HuH-7.5 (cell line): ENCODE measurements around the gene PIWIL4.
"Not testable (repeated sequence)": the region's sequence is repeated elsewhere in the genome, so short reads cannot be mapped to it uniquely, and the experiment has no call there.

Experiments
- DNase-seq: peaks from one replicate; pipeline ENCODE4 v3.0.0; 2011; ENCODE audit warnings: low spot score

Gene PIWIL4

GRCh38 chr11:94638902-94639373 lies 71.8 kb downstream of the PIWIL4 start:
- DNase-seq, result no peak

GRCh38 chr11:94639901-94640721 lies 72.9 kb downstream of the PIWIL4 start:
- no peak for DNase-seq

GRCh38 chr11:94641167-94641761 lies 74.1 kb downstream of the PIWIL4 start:
- DNase-seq, result no peak

- DNase-seq, result not testable (repeated sequence)
Measured at GRCh38 chr11:94643186-94643585, 76.0 kb downstream of the PIWIL4 start.

- no peak for DNase-seq
Measured at GRCh38 chr11:94647926-94648325, 80.8 kb downstream of the PIWIL4 start.

- DNase-seq, result no peak
Measured at GRCh38 chr11:94648789-94649188, 81.6 kb downstream of the PIWIL4 start.

DNA sequence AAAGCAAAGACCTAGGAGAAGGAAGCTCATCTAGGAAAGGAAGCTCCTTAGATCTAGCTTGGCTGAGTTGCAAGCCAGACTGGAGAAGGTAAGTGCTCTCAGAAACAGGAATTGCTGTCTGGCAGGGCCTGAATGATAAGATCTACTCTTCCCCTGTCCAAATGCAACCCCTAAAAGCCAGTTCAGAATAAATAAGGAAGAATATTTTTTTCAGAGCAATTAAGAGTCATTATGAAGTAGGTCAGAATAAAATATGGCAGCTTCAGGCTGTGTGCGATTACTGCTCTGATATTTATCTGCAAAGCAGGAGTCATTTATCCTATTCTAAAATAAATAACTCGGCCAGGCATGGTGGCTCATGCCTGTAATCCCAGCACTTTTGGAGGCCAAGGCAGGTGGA lies 82.1 kb downstream of the PIWIL4 start:
- DNase-seq, result no peak

DNA sequence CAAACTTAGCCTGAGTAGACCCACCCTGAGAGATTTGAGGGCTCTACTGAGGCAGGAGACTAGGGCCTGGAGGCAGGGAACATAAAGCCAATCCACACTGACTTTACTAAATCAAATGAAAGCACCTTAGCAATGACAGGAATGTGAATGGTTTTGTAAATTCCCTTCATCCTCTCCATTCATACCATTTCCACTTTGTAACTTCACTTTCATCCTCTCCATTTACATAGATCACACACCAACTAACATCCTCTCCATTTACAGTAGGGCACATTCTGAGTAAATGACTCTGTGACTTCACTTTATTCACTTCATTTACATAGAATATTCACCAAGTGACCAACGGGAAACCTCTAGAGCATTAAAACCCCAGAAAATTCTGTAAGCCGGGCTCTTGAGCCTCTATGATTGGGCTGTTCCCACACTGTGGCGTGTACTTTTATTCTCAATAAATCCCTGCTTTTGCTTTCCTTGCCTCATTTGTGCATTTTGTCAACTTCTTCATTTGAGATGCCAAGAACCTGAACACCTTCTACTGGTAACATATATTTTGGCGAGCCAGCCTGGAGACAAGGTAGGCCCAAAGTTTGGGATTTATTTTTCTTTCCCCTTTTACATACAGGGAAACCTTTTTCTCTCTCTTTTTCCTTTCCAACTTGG lies 82.9 kb downstream of the PIWIL4 start:
- no peak for DNase-seq

- no peak for DNase-seq
Measured at GRCh38 chr11:94650756-94651155, 83.6 kb downstream of the PIWIL4 start.

GRCh38 chr11:94652735-94653284 lies 85.6 kb downstream of the PIWIL4 start:
- no peak for DNase-seq

- DNase-seq, result no peak
Measured at GRCh38 chr11:94653561-94653960, 86.4 kb downstream of the PIWIL4 start.

GRCh38 chr11:94654201-94654600 lies 87.0 kb downstream of the PIWIL4 start:
- no peak for DNase-seq

DNA sequence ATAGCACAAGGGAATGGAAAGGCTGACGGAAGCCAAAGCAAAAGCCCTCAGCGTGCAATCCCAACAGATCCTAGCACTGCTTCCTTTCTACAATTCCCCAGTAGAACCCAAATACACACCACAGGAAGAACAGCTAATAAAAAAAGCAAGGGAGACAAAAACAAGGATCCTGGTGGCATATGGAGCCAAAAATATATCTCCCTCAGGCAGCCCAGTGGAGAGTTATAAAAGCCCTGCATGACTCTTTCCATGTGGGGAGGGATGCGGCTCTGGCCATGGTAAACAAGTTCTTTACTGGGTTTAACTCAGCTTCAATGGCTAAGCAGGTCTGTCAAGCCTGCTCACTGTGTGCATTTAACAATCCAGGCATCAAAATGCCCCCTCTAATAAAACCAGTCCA lies 88.1 kb downstream of the PIWIL4 start:
- no peak for DNase-seq

- DNase-seq, result no peak
Measured at GRCh38 chr11:94655956-94656355, 88.8 kb downstream of the PIWIL4 start.

DNA sequence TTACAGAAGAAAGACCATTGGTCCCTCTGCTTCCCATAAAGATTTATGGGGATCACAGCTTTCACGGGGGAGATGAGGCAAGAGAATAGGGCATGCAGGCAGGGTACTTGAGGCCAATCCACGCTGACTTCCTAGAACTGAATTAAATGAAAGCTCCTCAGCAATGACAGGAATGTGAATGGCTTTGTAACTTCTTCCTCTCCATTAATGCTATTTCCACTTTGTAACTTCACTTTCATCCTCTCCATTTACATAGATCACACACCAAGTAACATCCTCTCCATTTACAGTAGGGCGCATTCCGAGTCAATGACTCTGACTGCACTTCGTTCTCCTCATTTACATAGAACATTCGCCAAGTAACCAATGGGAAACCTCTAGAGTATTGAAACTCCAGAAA lies 89.8 kb downstream of the PIWIL4 start:
- DNase-seq, result no peak

DNA sequence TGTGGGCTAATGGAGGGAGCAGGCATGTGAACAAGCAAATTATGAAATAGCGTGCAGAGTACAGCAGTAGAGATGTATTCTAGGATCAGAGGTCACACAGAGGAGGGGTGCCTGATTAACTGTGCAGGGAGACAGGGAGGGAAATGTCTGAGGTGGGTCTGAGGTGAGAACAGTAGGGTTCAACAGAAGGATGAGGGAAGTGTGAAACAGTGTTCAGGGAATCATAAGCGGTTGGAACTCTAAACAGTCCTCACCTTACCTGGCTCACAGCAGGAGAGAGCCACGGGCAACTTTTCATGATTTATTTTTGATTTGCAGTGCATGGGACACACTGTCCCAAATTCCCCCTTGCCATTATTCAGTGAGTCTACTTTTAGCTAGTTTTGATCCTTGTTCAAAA lies 90.5 kb downstream of the PIWIL4 start:
- DNase-seq, result no peak

- DNase-seq, result no peak
Measured at GRCh38 chr11:94658386-94658785, 91.2 kb downstream of the PIWIL4 start.

GRCh38 chr11:94658888-94659287 lies 91.7 kb downstream of the PIWIL4 start:
- no peak for DNase-seq

DNA sequence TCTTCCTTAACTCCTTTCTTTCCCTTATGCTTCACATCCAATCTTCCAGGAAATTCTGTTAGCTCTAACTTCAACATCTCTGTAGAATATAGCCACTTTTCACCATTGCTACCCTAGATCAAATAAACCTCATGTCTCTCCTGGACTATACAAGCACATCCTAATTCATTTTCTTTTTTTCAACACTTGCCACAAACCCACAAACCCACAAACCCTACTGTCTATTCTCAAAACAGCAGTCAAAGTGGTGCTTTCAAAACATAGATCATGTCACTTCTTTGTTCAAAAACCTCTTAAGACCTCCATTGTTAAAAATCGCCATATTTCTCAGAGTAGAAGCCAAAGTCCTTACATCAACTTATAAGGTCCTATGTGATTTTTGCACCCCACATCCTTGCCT lies 94.3 kb downstream of the PIWIL4 start:
- DNase-seq, result no peak

GRCh38 chr11:94662065-94662779 lies 95.1 kb downstream of the PIWIL4 start:
- no peak for DNase-seq

DNA sequence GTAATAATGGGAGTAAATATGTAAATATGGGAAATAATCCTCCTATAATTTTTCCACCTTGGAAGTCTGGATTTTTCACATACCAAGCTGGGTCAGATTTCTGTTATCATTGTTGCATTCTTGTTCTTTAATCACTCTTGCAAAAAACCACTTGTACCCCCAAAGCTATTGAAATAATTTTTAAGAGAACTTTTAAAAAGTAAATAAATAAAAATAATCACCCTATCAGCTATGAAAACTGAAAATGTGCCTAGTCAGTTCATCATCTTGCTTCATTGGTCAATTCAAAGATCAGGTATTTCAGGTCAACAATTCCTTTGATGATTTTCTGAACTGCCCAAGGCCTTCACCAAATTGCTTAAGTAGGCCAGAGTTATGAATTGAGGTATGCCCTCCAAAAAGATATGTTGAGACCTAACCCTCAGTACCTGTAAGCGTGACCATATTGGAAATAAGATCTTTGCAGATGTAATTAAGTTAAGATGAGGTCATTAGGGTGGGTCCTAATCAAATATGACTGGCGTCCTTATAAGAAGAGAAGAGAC lies 95.8 kb downstream of the PIWIL4 start:
- no peak for DNase-seq

- DNase-seq, result peak; percentile 16
Measured at GRCh38 chr11:94664346-94664745, 97.2 kb downstream of the PIWIL4 start.
